GM12878 (cell line): ENCODE data around the gene IFNA13. TPM values are rescaled to one million over a fixed set of nuclear protein-coding genes. Genes with fewer than 3 reads are reported as not detected.

Source experiments
- ATAC-seq: fragments of 200-7000 bp; cut with Tn5 transposase; 3 replicates; pipeline ENCODE4 v1.9.1; 2020; ENCODE audit warnings: mild to moderate bottlenecking, moderate library complexity
- BruUV-seq: library from RNA; stranded (reverse); fragments of 400-500 nt; replicated peaks from 2 replicates; lab custom pipeline; 2021; lab: Mats Ljungman, UMichigan
- CTCF ChIA-PET: fragments of 300-600 bp; sonication (Branson Sonifier 250); formaldehyde crosslinking; extraction: SDS; loops from one replicate; lab custom pipeline; 2021; ENCODE audit warnings: inconsistent platforms; lab: Yijun Ruan, JAX
- POLR2A ChIA-PET: fragments of 350-600 bp; formaldehyde crosslinking; extraction: SDS; loops from one replicate; lab custom pipeline; 2021; ENCODE audit warnings: inconsistent platforms; lab: Charles Lee
- RAD21 ChIA-PET: fragments of 300-600 bp; sonication (Branson Sonifier 250); formaldehyde crosslinking; loops from one replicate; lab custom pipeline; 2023; ENCODE audit warnings: antibody characterized with exemption; ENCODE audit not compliant: unreplicated experiment; lab: Charles Lee
- SMC1A ChIA-PET: fragments of 300-600 bp; sonication (Branson Sonifier 250); formaldehyde crosslinking; loops from one replicate; lab custom pipeline; 2023; ENCODE audit not compliant: unreplicated experiment, uncharacterized antibody; lab: Charles Lee
- DNase-seq: peaks from one replicate; pipeline ENCODE4 v3.0.0-alpha.2; 2011; ENCODE audit warnings: low read depth, low spot score
- FAIRE-seq: peaks from 3 replicates; lab custom pipeline; 2011; peaks lifted over from hg19 to GRCh38; lab: Jason Lieb, UNC
- H2AFZ ChIP-seq: 2 replicates; pipeline ENCODE4 v1.6.0; 2011; ENCODE audit warnings: low read depth, low read length, control low read depth; ENCODE audit not compliant: control insufficient read depth
- H3K27ac ChIP-seq: 2 replicates; pipeline ENCODE4 v1.5.1; 2011; ENCODE audit warnings: control low read depth; ENCODE audit not compliant: control insufficient read depth, insufficient read depth
- H3K27me3 ChIP-seq, 2 experiments: replicated peaks in 1 of 2; 2 replicates each; pipeline versions ENCODE4 v1.6.0 to v1.6.1; 2011; ENCODE audit warnings: low read length in 1 of 2; ENCODE audit not compliant: control insufficient read depth in 2 of 2, insufficient read depth in 2 of 2
- H3K36me3 ChIP-seq, 2 experiments: 2 replicates each; pipeline ENCODE4 v1.5.1; 2011; ENCODE audit warnings: low read length in 1 of 2; ENCODE audit not compliant: control insufficient read depth in 2 of 2, insufficient read depth in 2 of 2
- H3K4me1 ChIP-seq: 2 replicates; pipeline ENCODE4 v1.6.1; 2011; ENCODE audit warnings: mild to moderate bottlenecking, low read length, moderate library complexity, mixed read lengths; ENCODE audit not compliant: control insufficient read depth, insufficient read depth
- H3K4me2 ChIP-seq: 2 replicates; pipeline ENCODE4 v1.6.0; 2011; ENCODE audit warnings: control low read depth; ENCODE audit not compliant: control insufficient read depth, insufficient read depth
- H3K4me3 ChIP-seq: fragments of 200-600 bp; sonication (generic); 2 replicates; pipeline ENCODE4 v1.5.1; 2016
- H3K79me2 ChIP-seq: 2 replicates; pipeline ENCODE4 v1.6.0; 2011; ENCODE audit warnings: low read length; ENCODE audit not compliant: control insufficient read depth, insufficient read depth
- H3K9ac ChIP-seq: 2 replicates; pipeline ENCODE4 v1.8.0; 2011; ENCODE audit warnings: low read length, control low read depth, mixed read lengths; ENCODE audit not compliant: control insufficient read depth, insufficient read depth
- H3K9me3 ChIP-seq: replicated peaks from 3 replicates; pipeline ENCODE4 v1.5.1; 2011; ENCODE audit warnings: mild to moderate bottlenecking, low read length; ENCODE audit not compliant: control insufficient read depth, insufficient read depth
- H4K20me1 ChIP-seq: 2 replicates; pipeline ENCODE4 v1.6.0; 2011; ENCODE audit not compliant: control insufficient read depth, insufficient read depth
- BMI1 ChIP-seq: fragments of 450-650 bp; IDR thresholded peaks from 2 replicates; pipeline ENCODE4 v1.6.1; 2016; ENCODE audit warnings: mild to moderate bottlenecking, moderate library complexity, borderline replicate concordance
- CBX3 ChIP-seq: fragments of 200-600 bp; sonication (generic); IDR thresholded peaks from 2 replicates; pipeline ENCODE4 v1.6.1; 2016; ENCODE audit warnings: low read depth, borderline replicate concordance
- CHD4 ChIP-seq: fragments of 200-600 bp; sonication (generic); IDR thresholded peaks from 2 replicates; pipeline ENCODE4 v1.6.1; 2016; ENCODE audit warnings: mild to moderate bottlenecking
- MEF2A ChIP-seq: IDR thresholded peaks from 2 replicates; pipeline ENCODE4 v1.6.1; 2011; ENCODE audit warnings: low read depth, mild to moderate bottlenecking, low read length, moderate library complexity; ENCODE audit not compliant: insufficient read depth
- MTA3 ChIP-seq: IDR thresholded peaks from 2 replicates; pipeline ENCODE4 v1.6.1; 2012; ENCODE audit warnings: low read length, inconsistent platforms, borderline replicate concordance
- NFYA ChIP-seq: IDR thresholded peaks from 2 replicates; pipeline ENCODE4 v1.6.1; 2011; ENCODE audit warnings: low read depth, mild to moderate bottlenecking, low read length, improper control_type of control experiment, borderline replicate concordance
- NFYB ChIP-seq: IDR thresholded peaks from 2 replicates; pipeline ENCODE4 v1.6.1; 2011; ENCODE audit warnings: low read depth, mild to moderate bottlenecking, low read length, improper control_type of control experiment, moderate library complexity; ENCODE audit not compliant: insufficient read depth
- NR2C1 ChIP-seq: fragments of 450-650 bp; IDR thresholded peaks from 2 replicates; pipeline ENCODE4 v1.6.1; 2017; ENCODE audit warnings: antibody characterized with exemption, mild to moderate bottlenecking, moderate library complexity
- SPI1 ChIP-seq: IDR thresholded peaks from 2 replicates; pipeline ENCODE4 v1.6.1; 2011; ENCODE audit warnings: low read depth, mild to moderate bottlenecking, low read length, moderate library complexity, borderline replicate concordance; ENCODE audit not compliant: insufficient read depth
- STAT1 ChIP-seq: fragments of 450-650 bp; conservative IDR thresholded peaks from 2 replicates; pipeline ENCODE4 v1.6.1; 2014; ENCODE audit warnings: antibody characterized with exemption, mild to moderate bottlenecking
- YBX1 ChIP-seq: fragments of 450-650 bp; IDR thresholded peaks from 2 replicates; pipeline ENCODE4 v1.6.1; 2016; ENCODE audit warnings: antibody characterized with exemption
- ZNF384 ChIP-seq: IDR thresholded peaks from 2 replicates; pipeline ENCODE4 v1.6.1; 2012; ENCODE audit warnings: low read depth, mild to moderate bottlenecking, low read length, improper control_type of control experiment, borderline replicate concordance
- ZNF622 ChIP-seq: fragments of 450-650 bp; IDR thresholded peaks from 2 replicates; pipeline ENCODE4 v1.6.1; 2017; ENCODE audit warnings: mild to moderate bottlenecking, inconsistent platforms
- WGBS: methylation state at CpG from one replicate; pipeline ENCODE4 v1.1.6; 2016; ENCODE audit warnings: low lambda C conversion rate; ENCODE audit not compliant: insufficient replicate concordance, insufficient coverage; ENCODE audit errors: missing lambda C conversion rate; 5-methylcytosine and 5-hydroxymethylcytosine counted together
- in situ Hi-C: fragments of 300-500 bp; cut with MboI; formaldehyde crosslinking; loops from 9 replicates; pipeline ENCODE4 v1.14.3; 2018; ENCODE audit warnings: mixed read lengths
- intact Hi-C: fragments of 100-400 bp; cut with micrococcal nuclease; formaldehyde crosslinking; loops from one replicate; pipeline ENCODE4 v1.14.2; 2022; ENCODE audit not compliant: unreplicated experiment
- polyA plus RNA-seq, 11 experiments: library from polyadenylated mRNA; depleted of rRNA in 4 of 11; unstranded in 6 of 11; stranded (reverse) in 5 of 11; fragments of >200 nt; fragmentation: Nextera tagmentation in 4 of 11; fragmentation: Illumina TruSeq in 1 of 11; extraction: Ambion mirVana in 4 of 11; extraction: Trizol in 1 of 11; gene quantifications; 1 replicate in 1 of 11; 2 replicates in 10 of 11; pipeline versions ENCODE4 v1.2.1 to v1.2.3, GENCODE V29; 2011 to 2016; ENCODE audit warnings: inconsistent platforms in 2 of 11, missing spikeins in 2 of 11, low read depth in 1 of 11
- total RNA-seq, 4 experiments: library from RNA; depleted of rRNA in 3 of 4; stranded (reverse); fragments of >200 nt in 3 of 4; fragmentation: Illumina TruSeq in 1 of 4; extraction: Trizol in 1 of 4; gene quantifications; 2 replicates each; pipeline versions ENCODE4 v1.2.1 to v1.2.3, GENCODE V29; 2013 to 2021
- TF ChIP-seq, protein P1 (sequence below): fragments of 450-650 bp; IDR thresholded peaks from 2 replicates; pipeline ENCODE4 v1.6.1; 2016; ENCODE audit warnings: mild to moderate bottlenecking

IFNA13 gene
- total and polyA plus RNA-seq, 10 of the 15 experiments (the other 5 are each of a cell fraction or from before 2014, with no cell fraction given), result not detected

DNA sequence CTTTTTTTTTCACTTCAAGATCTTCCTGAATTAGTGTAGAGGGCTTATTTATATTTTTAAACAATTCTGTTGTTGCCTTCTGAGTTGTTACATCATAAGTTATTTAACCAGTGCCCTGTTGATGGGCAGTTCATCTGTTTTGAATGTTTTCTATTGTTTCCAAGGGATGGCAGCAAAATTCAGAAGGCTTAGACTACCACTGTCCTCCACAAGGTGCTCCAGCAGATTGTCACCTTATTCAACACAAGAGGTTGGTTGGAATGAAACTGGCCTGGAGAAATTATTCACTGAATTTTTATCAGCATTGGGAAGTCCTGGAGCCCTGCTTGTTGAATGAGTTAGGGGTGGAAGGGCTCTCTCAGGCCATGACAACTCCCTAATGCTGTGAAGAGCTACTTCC is 31.4 kb downstream of the IFNA13 start:
- Histone ChIP-seq H4K20me1 (peaks cover 3% of the 10 kb centered on the region; the same call in 1 of the 2 replicates), H3K27ac (no peak overlapping the region), H2AFZ (no peak overlapping the region), H3K79me2 (peaks cover 38% of the 10 kb centered on the region), H3K4me1 (peaks cover 3% of the 10 kb centered on the region), H3K27me3 (no peaks in the 10 kb centered on the region), H3K4me2 (no peak overlapping the region), H3K36me3 (peaks cover 0 to 9% of the 10 kb centered on the region in 2 experiments; a peak in 1 of 4 replicates), H3K4me3 (no peak overlapping the region)
- POLR2A ChIA-PET, result no interaction called here
- in situ Hi-C loops, result no loop called here
- RAD21 ChIA-PET, result interaction anchor here (0.9 kb wide), 1 partner anchor 59 kb away, joined by 3 read pairs; no protein-coding TSS in a partner anchor
- FAIRE-seq (no peak), DNase-seq (no peak), ATAC-seq (no peak)
- CTCF ChIA-PET, result interaction anchor here (0.6 to 1.9 kb wide), 7 partner anchors 8 to 62 kb away, joined by 3 to 12 read pairs (median 4); no protein-coding TSS in a partner anchor
- no TSS peak for BruUV-seq
- TF ChIP-seq BMI1, result no peak
- TF ChIP-seq YBX1, result no peak
- TF ChIP-seq MTA3, result no peak
- TF ChIP-seq, all 136 proteins: peak for 0
- Histone ChIP-seq H3K9ac (no peak overlapping the region), H3K9me3 (no peaks in the 10 kb centered on the region; the same call in 2 of the 3 replicates)
- intact Hi-C loops, result no loop called here
- SMC1A ChIA-PET, result interaction anchor here (0.8 to 2.1 kb wide), 8 partner anchors 13 to 76 kb away, joined by 3 to 7 read pairs (median 3); partner anchors contain the start of gene IFNA6

DNA sequence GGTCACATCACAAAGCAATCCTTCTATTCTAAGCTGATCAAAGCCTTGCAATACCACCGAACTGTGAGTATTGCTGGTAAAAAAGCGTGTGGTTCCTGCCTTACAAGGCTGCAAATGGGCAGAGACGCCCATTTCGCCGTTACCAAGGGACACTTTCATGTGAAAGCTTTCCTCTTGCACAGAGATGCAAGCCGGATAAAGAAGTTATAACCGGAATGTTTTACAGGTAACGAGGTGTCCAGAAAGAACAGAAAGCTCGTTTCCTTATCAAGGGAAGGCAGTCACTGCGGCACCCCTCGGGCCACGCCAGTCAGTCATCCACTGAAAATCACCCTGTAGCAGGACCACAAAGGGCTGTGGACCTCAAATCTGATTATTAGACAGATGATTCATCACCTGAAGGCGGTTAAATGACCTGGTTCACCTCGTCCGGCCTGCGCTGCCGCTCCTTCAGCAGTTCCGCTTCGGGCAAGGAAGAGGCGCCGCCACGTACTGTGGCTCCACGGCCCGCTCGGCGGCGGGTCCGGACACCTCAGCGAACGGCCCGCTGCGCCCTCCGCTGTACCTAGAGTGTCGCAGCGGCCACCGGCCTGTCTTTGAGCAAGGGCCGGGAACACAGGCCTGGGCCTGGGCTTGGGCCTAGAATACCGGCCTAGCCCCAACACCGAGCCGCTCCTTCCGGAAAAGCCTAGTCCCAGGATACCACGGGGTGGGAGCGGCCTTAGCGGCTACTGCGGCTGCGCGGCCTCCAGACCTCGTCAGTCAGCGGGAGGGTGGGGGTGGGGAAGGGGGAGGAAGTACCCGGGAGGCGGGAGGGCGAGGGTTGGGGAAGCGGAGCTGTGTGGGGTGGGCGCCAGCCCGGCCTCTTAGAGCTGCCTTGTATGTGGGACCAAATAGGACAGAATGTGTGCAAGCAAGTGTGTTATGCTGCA is 32.9 kb downstream of the IFNA13 start, which contains the start of gene KLHL9:
Gene KLHL9, minus strand, starts transcription at position 704 of the 932 bp plus-strand sequence. Its CDS starts 545 bp downstream, at position 159.
- no peaks in the 10 kb centered on the region; the same call in 2 of the 3 replicates for H3K9me3 ChIP-seq
- RAD21 ChIA-PET, result interaction anchor here (0.7 to 5.3 kb wide), 17 partner anchors 9 to 79 kb away, joined by 3 to 44 read pairs (median 5); partner anchors contain the start of gene IFNA2
- H3K27ac ChIP-seq, result peak within 1 kb of the TSS; percentile 91
- TF ChIP-seq SPI1 (peak; percentile 72), NFYA (no peak), YBX1 (no peak), CHD4 (no peak), NFYB (no peak), STAT1 (0 out of 2 replicates have a peak, but pooled peaks have one; percentile 13), MEF2A (no peak), ZNF384 (no peak), CBX3 (no peak), ZNF622 (no peak), NR2C1 (no peak)
- TF ChIP-seq, protein P1, sequence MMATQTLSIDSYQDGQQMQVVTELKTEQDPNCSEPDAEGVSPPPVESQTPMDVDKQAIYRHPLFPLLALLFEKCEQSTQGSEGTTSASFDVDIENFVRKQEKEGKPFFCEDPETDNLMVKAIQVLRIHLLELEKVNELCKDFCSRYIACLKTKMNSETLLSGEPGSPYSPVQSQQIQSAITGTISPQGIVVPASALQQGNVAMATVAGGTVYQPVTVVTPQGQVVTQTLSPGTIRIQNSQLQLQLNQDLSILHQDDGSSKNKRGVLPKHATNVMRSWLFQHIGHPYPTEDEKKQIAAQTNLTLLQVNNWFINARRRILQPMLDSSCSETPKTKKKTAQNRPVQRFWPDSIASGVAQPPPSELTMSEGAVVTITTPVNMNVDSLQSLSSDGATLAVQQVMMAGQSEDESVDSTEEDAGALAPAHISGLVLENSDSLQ, result peak; percentile 69; the same call in 1 of the 2 replicates

More for the DNA sequence above, 32.9 kb downstream of the IFNA13 start, which contains the start of gene KLHL9:
- Histone ChIP-seq H3K4me2 (peak within 1 kb of the TSS; percentile 95), H3K27me3 (no peaks in the 10 kb centered on the region), H3K4me3 (peak within 1 kb of the TSS; percentile 82), H3K36me3 (peaks cover 0 to 11% of the 10 kb centered on the region in 2 experiments; a peak in 1 of 4 replicates), H3K79me2 (peaks cover 52% of the 10 kb centered on the region), H3K9ac (peak within 1 kb of the TSS; percentile 90), H2AFZ (peak within 1 kb of the TSS; percentile 85), H4K20me1 (peaks cover 6% of the 10 kb centered on the region; the same call in 1 of the 2 replicates), H3K4me1 (peaks cover 3% of the 10 kb centered on the region)
- WGBS, result 2% methylated on average over 38 of the region's 55 CpGs
- FAIRE-seq (peak; percentile 7), ATAC-seq (peak; percentile 89), DNase-seq (peak; percentile 73)
- SMC1A ChIA-PET, result interaction anchor here (0.6 to 8.3 kb wide), 22 partner anchors 9 to 121 kb away, joined by 3 to 205 read pairs (median 4); partner anchors contain the start of gene IFNA8
- intact Hi-C loops (loop anchor here (1.0 to 2.0 kb wide), 2 partner anchors 24 to 46 kb away; no protein-coding TSS in a partner anchor), in situ Hi-C loops (loop anchor here (5.0 kb wide), 1 partner anchor 57 kb away; no protein-coding TSS in a partner anchor)
- POLR2A ChIA-PET, result interaction anchor here (0.5 to 1.9 kb wide), 8 partner anchors 10 to 257 kb away, joined by 3 to 6 read pairs (median 3); partner anchors contain the start of gene IFNB1
- CTCF ChIA-PET, result interaction anchor here (0.7 to 8.3 kb wide), 15 partner anchors 9 to 340 kb away, joined by 3 to 256 read pairs (median 6); partner anchors contain the start of gene IFNA2
- BruUV-seq, result TSS peak; percentile 70
